Tibial artery (tissue), 4 donors: ENCODE results near the gene SORCS1.

Experiments used
- DNase-seq, 2 donors: peaks; one replicate each; pipeline ENCODE4 v3.0.0-alpha.2; 2019
- H3K27ac ChIP-seq, 2 donors: fragments of 200-600 bp; sonication (generic) in 1 of 2; 1 replicate in 1 of 2; 2 replicates in 1 of 2; pipeline ENCODE4 v1.5.1; 2018 to 2019; ENCODE audit warnings: mild to moderate bottlenecking in 1 of 2
- H3K27me3 ChIP-seq, 2 donors: fragments of 200-600 bp; sonication (generic) in 1 of 2; one replicate each; pipeline versions ENCODE4 v1.5.1 to v1.6.0; 2016 to 2019
- H3K36me3 ChIP-seq, 3 donors: fragments of 200-600 bp; sonication (generic) in 2 of 3; one replicate each; pipeline ENCODE4 v1.5.1; 2016 to 2019; ENCODE audit warnings: mild to moderate bottlenecking in 2 of 3
- H3K4me1 ChIP-seq, 4 donors: fragments of 200-600 bp; sonication (generic) in 2 of 4; 1 replicate in 3 of 4; 2 replicates in 1 of 4; pipeline ENCODE4 v1.5.1; 2016 to 2019
- H3K4me3 ChIP-seq, 2 donors: fragments of 200-600 bp; sonication (generic) in 1 of 2; 1 replicate in 1 of 2; 2 replicates in 1 of 2; pipeline ENCODE4 v1.5.1; 2018 to 2019; ENCODE audit warnings: mild to moderate bottlenecking in 2 of 2
- H3K9me3 ChIP-seq, 3 donors: fragments of 200-600 bp; sonication (generic) in 1 of 3; one replicate each; pipeline ENCODE4 v1.5.1; 2016 to 2019
- CTCF ChIP-seq, 2 experiments: fragments of 200-600 bp in 1 of 2; fragments of 450-650 bp in 1 of 2; IDR thresholded peaks; one replicate each; pipeline ENCODE4 v1.5.1; 2017 to 2019; ENCODE audit warnings: antibody characterized with exemption in 2 of 2, mild to moderate bottlenecking in 1 of 2, moderate library complexity in 1 of 2
- intact Hi-C: fragments of 100-400 bp; cut with DNase I; formaldehyde crosslinking; loops from one replicate; pipeline ENCODE4 v1.15.0; 2023; ENCODE audit warnings: low total_unique reads

SORCS1 gene

GRCh38 chr10:106997721-106998120 is 166.8 kb downstream of the SORCS1 start:
- no peak for TF ChIP-seq CTCF (IDR thresholded peaks at IDR 0.05)
- intact Hi-C loops = no loop called here
- DNase-seq = peak in 1 of 2 donors; percentile 31

GRCh38 chr10:106996510-106996909 is 168.0 kb downstream of the SORCS1 start:
- Histone ChIP-seq H3K36me3 (no peaks in the 10 kb centered on the region), H3K27ac (no peak overlapping the region), H3K4me3 (no peak overlapping the region), H3K27me3 (no peaks in the 10 kb centered on the region), H3K4me1 (no peaks in the 10 kb centered on the region), H3K9me3 (no peaks in the 10 kb centered on the region)
- DNase-seq = no peak
- intact Hi-C loops = no loop called here
- no peak for TF ChIP-seq CTCF (IDR thresholded peaks at IDR 0.05)

More at GRCh38 chr10:106997721-106998120, 166.8 kb downstream of the SORCS1 start:
- H3K36me3 ChIP-seq = no peaks in the 10 kb centered on the region
- no peaks in the 10 kb centered on the region for H3K27me3 ChIP-seq
- no peaks in the 10 kb centered on the region for H3K9me3 ChIP-seq
- H3K4me3 ChIP-seq = no peak overlapping the region
- no peak overlapping the region for H3K27ac ChIP-seq
- no peaks in the 10 kb centered on the region for H3K4me1 ChIP-seq

- no peaks in the 10 kb centered on the region for H3K9me3 ChIP-seq
- DNase-seq = no peak
These were observed 172.5 kb downstream of the SORCS1 start for GRCh38 chr10:106992055-106992454.

GRCh38 chr10:106991091-106991490 is 173.4 kb downstream of the SORCS1 start:
- Histone ChIP-seq H3K4me1 (no peaks in the 10 kb centered on the region), H3K4me3 (no peak overlapping the region), H3K9me3 (no peaks in the 10 kb centered on the region), H3K27ac (no peak overlapping the region), H3K27me3 (no peaks in the 10 kb centered on the region), H3K36me3 (no peaks in the 10 kb centered on the region)
- no peak for TF ChIP-seq CTCF (IDR thresholded peaks at IDR 0.05)
- intact Hi-C loops = no loop called here
- no peak for DNase-seq

More at GRCh38 chr10:106992055-106992454, 172.5 kb downstream of the SORCS1 start:
- Histone ChIP-seq H3K27me3 (no peaks in the 10 kb centered on the region), H3K36me3 (no peaks in the 10 kb centered on the region), H3K27ac (no peak overlapping the region), H3K4me3 (no peak overlapping the region), H3K4me1 (no peaks in the 10 kb centered on the region)
- intact Hi-C loops = no loop called here
- TF ChIP-seq CTCF (IDR thresholded peaks at IDR 0.05) = no peak

GRCh38 chr10:106987362-106987761 is 177.1 kb downstream of the SORCS1 start:
- Histone ChIP-seq H3K4me3 (no peak overlapping the region), H3K4me1 (no peaks in the 10 kb centered on the region), H3K27me3 (no peaks in the 10 kb centered on the region), H3K36me3 (no peaks in the 10 kb centered on the region), H3K27ac (no peak overlapping the region), H3K9me3 (no peaks in the 10 kb centered on the region)
- DNase-seq = no peak
- intact Hi-C loops = no loop called here
- TF ChIP-seq CTCF (IDR thresholded peaks at IDR 0.05) = no peak

GRCh38 chr10:106982268-106982667 is 182.2 kb downstream of the SORCS1 start:
- Histone ChIP-seq H3K4me1 (no peaks in the 10 kb centered on the region), H3K27me3 (no peaks in the 10 kb centered on the region), H3K36me3 (no peaks in the 10 kb centered on the region), H3K27ac (no peak overlapping the region), H3K4me3 (no peak overlapping the region), H3K9me3 (no peaks in the 10 kb centered on the region)
- intact Hi-C loops = no loop called here
- TF ChIP-seq CTCF (IDR thresholded peaks at IDR 0.05) = no peak
- DNase-seq = no peak
